SKM-1 treated with dmso at 0.1 percent for 144 hours (cell line): ENCODE measurements around the gene TBC1D5.

Source experiments
- DNase-seq: peaks from one replicate; lab custom pipeline; 2025; ENCODE audit not compliant: unreplicated experiment; lab: John Stamatoyannopoulos, UW

The TBC1D5 gene

DNA sequence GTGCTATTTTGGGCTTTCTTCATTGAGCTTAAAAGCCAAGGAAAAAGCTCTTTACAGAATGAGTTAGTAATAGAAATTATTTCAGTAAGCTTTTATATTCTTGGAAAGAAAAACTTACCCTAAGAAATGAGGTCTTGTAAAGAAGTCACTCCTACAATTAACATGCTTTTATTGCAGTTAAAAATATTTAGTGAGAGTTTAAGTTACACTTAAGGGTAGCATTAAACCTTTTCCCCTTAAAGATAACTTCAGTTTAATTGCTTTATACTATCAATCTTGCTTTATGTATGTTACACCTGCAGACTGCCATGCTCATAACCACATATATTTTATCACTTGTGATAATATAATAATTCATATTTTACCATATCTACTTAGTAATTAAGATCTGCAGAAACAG lies 431.4 kb downstream of the TBC1D5 start:
- DNase-seq = no peak

DNA sequence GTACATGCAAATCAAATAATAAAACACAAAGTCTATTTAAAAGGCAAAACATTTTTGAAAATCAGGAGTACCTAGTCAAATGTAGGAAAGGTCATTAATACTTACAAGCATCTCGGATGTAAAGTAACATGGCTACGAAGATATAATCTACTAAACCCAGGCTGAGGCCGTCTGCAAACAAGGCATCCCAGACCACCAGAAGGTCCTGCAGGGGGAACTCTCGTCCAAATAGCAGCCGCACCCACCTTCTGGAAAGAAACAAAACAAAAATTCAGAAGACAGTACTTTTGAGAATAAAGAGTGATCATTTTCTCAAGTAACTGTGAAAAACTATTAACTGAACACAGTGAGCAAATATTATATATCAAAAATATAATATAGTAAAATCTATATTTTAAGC lies 434.5 kb downstream of the TBC1D5 start:
- no peak for DNase-seq

DNA sequence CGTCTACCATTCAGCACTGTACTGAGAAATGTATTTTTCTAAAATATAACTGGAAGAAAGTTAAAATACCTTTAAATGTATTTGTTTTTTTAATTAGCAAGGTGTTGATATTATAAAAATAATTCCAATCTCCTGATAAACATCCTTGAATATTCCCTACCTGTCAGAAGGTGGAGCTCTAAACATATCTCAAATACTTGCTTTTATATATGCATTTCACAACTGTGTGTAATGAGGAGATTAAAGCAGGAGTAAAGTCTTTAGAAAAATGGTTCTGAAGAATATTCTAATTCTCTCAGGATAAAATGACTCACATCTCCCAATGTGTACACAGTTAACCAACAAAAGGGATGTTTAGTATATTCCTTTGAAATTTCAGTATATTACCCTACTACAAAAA lies 434.9 kb downstream of the TBC1D5 start:
- DNase-seq = no peak

DNA sequence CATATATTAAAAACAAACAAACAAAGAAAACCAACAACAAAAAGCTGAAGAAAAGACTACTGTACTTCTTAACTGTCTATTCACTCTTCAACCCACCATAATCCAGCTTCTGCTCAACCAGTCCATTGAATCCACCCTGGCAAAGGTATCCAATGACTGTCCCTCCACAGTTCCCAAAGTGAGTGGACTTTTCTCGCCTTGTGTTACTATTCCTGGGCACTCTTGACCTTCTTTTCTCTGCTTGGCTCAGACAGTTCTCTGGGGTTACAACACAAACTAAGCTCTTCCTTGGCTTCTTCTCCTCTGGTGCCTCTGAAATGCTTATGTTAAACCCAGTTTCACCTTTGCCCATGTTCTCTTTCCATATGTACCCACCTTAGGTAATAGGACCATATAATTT lies 437.5 kb downstream of the TBC1D5 start:
- DNase-seq = no peak

DNA sequence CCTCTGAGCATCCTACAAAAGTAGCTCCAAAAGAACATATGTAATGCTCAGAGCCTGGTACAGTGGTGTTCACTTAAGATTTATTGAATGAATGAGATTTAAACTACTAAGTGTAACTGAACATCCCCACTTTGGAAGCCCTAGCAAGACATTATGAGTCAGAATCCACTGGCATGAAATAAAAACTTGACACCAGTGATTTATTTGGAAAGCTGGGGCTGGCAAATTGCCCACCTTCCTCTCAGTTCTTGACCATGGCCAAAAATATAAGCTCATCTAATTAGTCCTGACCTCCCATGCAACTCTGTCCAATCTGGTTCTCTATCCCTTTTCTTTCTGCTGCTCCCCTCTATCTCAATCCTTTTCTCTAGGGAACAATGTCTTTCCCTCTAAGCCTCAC lies 439.7 kb downstream of the TBC1D5 start:
- no peak for DNase-seq

DNA sequence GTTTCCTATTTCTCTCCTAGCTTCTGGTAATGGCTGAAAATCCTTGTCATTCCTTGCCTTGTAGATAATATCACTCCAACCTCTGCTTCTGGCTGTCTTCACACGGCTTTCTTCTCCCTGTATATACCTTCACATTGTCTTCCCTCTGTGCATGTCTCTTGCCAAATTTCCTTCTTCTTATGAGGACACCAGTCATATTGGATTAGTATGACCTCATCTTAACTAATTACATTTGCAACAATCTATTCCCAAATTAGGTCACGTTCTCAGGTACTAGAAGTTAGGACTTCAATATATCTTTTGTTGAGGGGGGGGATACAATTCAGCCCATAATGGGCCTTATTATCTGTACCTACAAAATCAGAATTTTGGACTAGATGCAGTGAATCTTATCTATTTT lies 440.3 kb downstream of the TBC1D5 start:
- no peak for DNase-seq

DNA sequence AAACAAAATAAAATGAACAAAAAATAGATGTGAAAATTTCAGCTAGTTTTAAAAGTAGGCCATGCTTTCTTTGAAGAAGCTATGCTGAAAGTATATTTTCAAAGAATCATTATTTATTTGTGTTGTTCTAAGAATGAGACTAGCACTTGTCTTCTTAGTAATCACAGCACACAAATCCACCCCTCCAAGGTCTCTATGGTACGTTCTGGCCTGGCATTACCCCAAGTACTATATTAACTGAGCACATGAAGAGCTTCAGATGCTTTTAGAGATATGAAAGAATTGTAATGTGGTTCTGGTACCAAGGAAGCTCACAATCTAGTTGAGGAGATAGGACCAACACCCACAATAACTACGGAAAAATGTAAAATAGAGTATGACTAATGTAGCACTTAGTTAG lies 441.2 kb downstream of the TBC1D5 start:
- no peak for DNase-seq

DNA sequence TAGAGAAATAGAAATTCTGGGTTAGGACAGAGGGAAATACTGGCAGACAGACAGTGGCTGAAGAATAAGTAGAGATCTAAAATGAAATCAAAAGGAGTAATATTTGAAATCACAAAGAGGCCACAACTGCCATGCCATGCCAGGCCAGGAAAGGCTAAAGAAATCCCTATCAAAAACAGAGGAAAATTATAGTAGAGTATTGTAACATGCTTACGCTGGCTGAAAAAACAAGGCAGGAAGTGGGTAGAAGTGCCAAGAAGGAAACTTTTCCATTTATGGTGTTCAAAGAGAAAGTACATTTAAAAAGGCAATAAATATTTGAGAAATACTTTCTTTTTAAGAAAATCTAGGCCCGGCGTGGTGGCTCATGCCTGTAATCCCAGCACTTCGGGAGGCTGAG lies 442.0 kb downstream of the TBC1D5 start:
- no peak for DNase-seq

DNA sequence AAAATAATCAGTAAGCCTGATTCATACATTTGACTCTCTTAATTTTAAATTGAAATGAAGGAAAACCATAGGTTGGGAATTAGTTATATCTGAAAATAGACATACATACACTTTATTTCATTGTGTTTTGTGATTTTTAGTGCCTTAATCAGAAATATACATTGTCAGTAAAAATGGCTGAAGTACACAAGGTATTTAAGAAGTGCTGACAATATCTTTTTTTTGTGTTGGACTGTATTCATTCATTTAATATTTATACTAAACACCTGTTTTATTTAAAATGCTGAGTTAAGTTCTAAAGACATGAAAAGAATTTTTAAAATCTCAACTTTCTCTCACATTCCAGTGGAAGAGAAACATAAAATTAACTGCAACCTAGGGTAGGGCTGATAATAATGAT lies 444.4 kb downstream of the TBC1D5 start:
- DNase-seq = no peak

DNA sequence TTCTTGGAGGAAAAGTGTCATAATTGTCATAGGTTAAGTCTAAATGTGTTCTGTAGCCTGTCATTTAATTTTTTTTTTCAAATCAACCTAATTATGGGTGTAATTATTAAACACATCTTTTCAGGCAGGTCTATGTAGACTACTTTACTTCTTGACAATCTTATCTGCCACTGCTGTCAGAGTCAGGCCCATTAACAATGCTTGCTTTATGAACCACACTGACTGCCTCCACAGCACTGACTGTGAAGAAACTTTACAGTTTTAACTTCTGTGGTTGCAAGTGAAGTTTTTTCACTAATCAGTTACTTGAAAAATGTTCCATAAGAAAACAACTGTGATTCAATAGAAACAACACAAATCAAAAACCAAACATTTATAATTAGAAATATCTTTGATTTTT lies 449.9 kb downstream of the TBC1D5 start:
- no peak for DNase-seq

DNA sequence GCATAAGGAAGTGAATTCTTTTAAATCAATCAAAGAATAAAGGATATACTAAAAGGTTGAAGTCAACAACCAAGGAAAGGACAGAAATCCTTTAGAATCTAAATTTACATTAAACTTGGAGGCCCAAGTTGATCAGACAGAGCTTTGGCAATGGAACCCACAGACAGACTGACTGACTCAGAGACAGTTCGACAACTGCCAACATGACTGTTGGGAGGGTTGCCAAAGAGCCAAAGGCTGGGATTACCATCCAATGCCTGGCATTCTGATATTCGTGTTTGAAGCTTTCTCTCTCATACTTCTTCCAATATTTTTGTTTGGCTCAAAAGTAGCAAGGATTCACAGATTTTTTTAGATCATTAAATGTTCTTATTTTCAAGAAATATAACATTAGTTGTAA lies 451.5 kb downstream of the TBC1D5 start:
- no peak for DNase-seq

DNA sequence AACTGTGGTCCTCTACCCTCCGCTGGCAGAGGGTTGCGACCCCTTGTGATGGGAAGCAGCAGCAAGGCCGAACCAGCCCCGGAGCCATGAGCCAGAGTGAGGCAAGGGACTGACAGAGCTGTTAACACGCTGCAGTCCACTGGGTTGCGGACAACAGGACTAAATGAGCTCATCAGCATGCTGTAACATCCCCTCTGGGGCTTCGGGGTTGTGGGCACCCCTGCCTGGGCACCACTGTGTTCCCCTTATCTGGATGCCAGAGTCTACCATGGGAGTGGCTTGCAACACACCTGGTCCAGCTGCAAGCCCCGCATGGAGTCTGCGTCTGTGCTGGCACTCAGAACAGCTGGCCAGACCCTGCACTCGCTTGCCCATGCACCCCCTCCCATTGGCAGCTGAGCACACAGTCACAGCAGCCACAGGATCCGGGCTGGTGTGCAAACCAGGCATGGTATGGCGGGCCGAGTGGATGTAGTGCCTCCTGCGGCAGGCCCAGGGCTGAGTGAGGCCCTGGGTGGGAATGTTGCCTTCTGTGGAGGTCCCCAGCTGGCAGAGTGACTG lies 453.5 kb downstream of the TBC1D5 start:
- DNase-seq = no peak

DNA sequence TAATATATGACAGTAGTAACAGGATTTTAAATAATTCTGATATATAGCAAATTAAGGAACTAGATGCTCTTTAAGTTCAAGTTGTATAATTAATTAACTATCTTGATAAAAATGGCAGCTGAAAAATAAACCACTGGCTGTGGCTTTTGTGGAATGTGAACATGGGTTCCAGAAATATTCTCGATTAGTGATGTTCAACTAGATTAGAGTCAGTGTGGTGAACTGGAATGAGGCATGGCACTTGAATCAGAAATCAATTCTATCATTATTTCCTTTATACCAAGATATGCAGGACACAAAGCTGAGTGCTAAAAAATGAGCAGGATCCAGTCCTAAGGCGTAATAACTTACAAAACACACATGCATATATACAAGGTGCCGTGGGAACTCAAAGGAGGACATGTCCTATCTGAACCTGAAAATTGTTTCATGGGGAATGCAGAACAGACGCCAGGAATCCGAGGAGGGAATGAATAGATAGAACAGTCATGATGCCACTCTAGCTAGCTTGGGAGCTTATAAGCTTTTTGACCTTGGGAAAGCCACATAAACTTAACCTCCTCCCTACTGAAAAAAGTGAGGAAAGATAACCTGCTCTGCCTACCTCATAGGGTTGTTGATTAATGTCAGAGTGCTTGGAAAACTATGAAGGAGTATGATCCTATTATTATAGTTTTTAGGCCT lies 455.3 kb downstream of the TBC1D5 start:
- DNase-seq = no peak

DNA sequence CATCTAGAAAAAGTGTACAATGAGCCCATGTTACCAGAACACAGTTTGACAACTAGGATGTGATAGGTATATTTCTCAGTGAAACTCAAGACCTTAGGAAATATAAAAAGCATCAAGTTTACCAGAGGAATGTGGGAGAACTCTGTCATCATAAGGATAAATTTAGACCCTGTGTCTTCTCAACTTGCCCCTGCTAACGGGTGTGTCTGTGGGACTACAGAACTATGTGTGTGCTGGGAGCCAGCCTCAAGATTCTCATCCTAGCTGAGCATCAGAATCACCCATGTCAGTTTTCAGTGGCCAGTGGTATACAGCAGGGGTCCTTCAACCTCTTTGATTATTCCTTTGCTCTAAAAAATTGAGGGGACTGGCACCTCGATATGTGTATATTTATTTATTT lies 464.4 kb downstream of the TBC1D5 start:
- no peak for DNase-seq

DNA sequence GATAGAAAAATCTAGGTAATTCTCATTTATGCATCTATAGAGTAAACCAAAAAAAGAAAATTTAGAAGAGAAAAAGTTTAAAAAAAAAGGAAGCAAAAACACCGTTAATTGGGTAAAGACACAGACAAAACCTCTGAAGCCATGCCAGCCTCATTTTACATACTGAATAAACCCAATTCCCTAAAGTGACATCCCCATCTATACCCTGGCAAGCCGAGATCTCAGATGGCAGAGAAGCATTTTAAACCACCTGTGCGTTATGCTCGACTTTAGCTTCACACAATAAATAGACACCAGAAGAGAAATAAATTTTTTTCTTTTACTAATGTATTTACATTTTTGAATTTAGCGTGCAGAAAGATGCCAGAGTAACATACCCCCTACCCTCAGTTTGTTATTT lies 475.6 kb downstream of the TBC1D5 start:
- no peak for DNase-seq

DNA sequence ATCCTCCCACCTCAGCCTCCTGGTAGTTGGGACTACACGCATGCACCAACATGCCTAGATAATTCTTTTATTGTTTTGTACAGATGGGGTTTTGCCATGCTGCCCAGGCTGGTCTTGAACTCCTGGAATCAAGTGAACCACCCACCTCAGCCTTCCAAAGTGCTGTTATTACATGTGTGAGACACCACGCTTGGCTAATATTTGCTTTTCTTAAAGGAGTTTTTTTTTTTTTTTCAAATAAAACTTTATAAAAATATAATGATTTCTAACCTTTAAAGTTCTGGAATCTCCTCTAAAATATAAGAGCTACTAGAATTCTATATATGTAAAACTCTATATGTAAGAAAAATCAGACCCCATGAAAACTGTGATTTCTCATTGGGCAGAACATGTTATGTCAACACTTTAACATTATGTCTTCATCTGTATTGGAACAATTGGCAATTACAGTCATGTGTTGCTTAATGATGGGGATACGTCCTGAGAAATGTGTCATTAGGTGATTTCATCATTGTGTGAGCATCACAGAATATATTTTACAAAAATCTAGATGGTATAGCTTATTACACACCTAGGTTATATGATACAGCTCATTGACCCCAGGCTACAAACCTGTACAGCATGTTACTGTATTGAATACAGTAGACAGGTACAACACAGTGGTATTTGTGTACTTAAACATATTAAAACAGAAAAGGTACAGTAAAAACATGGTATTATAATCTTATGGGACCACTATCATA lies 480.6 kb downstream of the TBC1D5 start:
- DNase-seq = no peak

DNA sequence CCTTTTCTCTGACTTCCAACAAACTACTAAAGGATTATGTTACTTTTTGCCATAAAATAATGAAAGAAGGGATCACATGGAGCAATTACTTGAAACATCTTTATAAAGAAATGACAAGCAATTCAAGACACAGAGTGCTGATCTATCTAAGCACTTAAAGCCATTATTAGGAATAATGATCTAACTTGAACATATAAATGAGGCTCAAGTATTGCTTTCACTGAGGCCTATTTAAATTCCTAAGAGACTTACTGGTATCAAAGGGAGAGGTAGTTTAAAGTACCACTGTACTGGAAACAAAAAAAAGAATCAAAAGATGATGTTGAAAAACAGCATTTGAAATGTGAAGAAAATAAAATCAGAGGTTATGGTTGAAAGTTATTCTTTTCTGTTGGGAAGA lies 482.2 kb downstream of the TBC1D5 start:
- DNase-seq = no peak

DNA sequence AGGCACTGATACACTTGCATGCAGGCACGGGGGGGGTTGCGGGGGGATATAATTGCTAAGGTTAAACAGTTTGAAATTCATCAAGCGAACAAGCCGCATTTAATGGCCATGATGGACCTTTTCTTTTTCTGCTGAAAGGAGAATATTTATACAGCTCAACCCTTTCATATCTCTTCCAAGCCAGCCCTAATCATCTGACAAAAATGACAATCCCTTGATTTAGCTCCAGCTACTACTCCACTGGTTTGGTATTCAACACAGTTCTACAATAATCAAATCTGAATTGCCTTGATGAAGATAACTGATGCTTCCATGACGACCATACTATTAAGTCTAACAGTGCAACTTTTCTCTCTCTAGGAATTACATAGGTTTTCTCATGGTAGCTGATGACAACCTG lies 482.7 kb downstream of the TBC1D5 start:
- no peak for DNase-seq

DNA sequence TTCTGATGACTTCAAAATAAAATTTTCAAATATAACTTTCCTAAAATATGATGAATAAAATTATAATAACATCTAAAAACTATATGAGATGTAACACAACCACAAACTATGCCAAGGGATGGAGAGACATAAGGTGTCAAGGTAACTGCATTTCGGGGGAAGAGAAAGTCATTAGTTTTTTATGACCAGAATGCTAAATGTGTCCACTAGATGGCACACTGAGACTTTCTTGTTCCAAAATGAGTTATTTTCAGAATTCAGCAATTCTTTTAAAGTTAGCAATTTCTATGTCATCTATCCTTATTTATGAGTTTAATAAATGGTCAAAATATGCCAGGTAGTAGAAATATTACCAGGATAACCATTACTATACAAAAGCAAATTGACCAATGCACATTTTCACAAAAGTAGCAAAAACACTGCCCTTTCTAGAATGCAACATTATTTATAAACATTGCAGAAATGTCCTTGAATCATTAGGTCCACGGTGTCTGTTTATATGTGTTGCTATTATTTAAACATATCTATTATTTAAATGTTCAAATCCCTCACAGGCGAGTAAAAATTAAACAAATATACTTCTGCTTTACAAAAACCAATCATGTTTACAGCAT lies 483.5 kb downstream of the TBC1D5 start:
- peak; percentile 46 for DNase-seq

DNA sequence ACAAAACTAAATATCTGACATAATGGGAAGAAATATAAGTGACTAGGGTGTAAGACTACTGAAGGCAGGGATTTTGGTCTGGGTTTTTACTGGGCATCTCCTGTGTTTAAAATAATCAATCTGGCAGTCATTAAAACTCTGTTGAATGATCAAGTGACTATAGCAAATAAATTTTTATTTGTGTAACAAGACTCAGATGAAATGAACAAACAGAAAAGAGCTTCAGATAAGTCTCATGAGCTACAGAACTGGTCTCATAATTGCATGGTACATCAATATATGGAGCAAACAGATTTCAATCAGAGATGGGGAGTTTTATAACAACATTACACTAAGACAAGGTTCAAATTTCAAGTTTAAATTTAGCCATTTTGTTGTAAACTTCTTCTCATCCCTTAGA lies 485.2 kb downstream of the TBC1D5 start:
- no peak for DNase-seq

DNA sequence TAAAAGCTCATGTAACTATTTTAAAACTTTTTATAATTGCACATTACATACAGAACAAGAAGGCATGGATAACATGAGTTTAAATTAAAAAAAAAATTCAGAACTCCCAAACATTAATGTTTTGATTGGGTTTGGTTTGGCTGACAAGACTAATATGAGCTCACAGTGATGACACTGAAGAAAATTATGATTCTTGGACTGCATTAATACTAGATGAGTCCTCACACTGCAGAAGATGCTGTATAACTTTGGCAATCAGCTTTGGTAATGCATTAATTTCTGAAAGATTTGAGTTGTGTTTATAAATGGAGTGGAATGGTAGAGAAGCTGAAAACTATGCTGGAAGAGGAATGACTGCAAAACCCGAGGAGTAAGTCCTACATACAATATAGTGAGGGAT lies 498.8 kb downstream of the TBC1D5 start:
- no peak for DNase-seq

DNA sequence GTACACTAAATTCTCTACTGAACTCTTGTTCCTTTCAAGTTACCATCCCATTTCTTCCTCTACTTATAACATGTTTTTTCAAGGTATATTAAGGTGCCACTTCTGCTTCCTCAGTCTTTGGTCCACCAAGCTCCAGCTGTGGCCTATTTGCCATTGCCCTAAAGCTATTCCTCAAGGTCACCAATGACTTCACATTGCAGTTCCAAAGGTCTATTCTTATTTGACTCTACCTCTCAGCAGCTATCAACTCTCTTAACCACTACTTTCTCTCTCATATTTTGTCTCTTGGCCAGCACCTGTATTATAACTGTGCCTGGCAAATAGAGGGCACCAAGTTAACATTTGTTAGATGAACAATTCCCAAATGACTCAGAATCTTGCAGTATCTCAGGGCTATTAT lies 503.0 kb downstream of the TBC1D5 start:
- DNase-seq = no peak
